HEK293 (cell line): ENCODE data around the gene CCDC175.

Experiments used
- EGR2 ChIP-seq: fragments of 450-650 bp; formaldehyde crosslinking; IDR thresholded peaks from 2 replicates; pipeline ENCODE4 v1.5.1; 2016; ENCODE audit warnings: low read depth, missing biosample characterization, missing genetic modification characterization
- GLI2 ChIP-seq: fragments of 450-650 bp; formaldehyde crosslinking; IDR thresholded peaks from 2 replicates; pipeline ENCODE4; 2017; ENCODE audit warnings: missing biosample characterization, missing genetic modification characterization, low read depth, borderline replicate concordance
- KLF16 ChIP-seq: fragments of 450-650 bp; formaldehyde crosslinking; IDR thresholded peaks from 2 replicates; pipeline ENCODE4 v1.5.1; 2017; ENCODE audit warnings: missing biosample characterization, missing genetic modification characterization
- KLF7 ChIP-seq: fragments of 450-650 bp; formaldehyde crosslinking; IDR thresholded peaks from 2 replicates; pipeline ENCODE4 v1.5.1; 2016; ENCODE audit warnings: missing biosample characterization, missing genetic modification characterization, borderline replicate concordance
- OSR2 ChIP-seq: fragments of 450-650 bp; formaldehyde crosslinking; IDR thresholded peaks from 2 replicates; pipeline ENCODE4 v1.5.1; 2016; ENCODE audit warnings: missing biosample characterization, missing genetic modification characterization
- OVOL3 ChIP-seq: fragments of 450-650 bp; formaldehyde crosslinking; IDR thresholded peaks from 2 replicates; pipeline ENCODE4 v1.5.1; 2016; ENCODE audit warnings: missing biosample characterization, missing genetic modification characterization
- ZFP37 ChIP-seq: fragments of 450-650 bp; formaldehyde crosslinking; IDR thresholded peaks from 2 replicates; pipeline ENCODE4 v1.5.1; 2016; ENCODE audit warnings: missing biosample characterization, missing genetic modification characterization
- ZNF112 ChIP-seq: fragments of 450-650 bp; formaldehyde crosslinking; IDR thresholded peaks from 2 replicates; pipeline ENCODE4 v1.5.0; 2017; ENCODE audit warnings: missing biosample characterization, missing genetic modification characterization
- ZNF121 ChIP-seq: fragments of 450-650 bp; formaldehyde crosslinking; IDR thresholded peaks from 2 replicates; pipeline ENCODE4 v1.5.1; 2016; ENCODE audit warnings: missing biosample characterization, missing genetic modification characterization
- ZNF24 ChIP-seq: fragments of 450-650 bp; formaldehyde crosslinking; IDR thresholded peaks from 2 replicates; pipeline ENCODE4 v1.5.1; 2016; ENCODE audit warnings: missing biosample characterization, missing genetic modification characterization
- ZNF292 ChIP-seq: fragments of 450-650 bp; formaldehyde crosslinking; IDR thresholded peaks from 2 replicates; pipeline ENCODE4 v1.5.1; 2016; ENCODE audit warnings: low read depth, missing biosample characterization, missing genetic modification characterization, borderline replicate concordance
- ZNF366 ChIP-seq: fragments of 450-650 bp; formaldehyde crosslinking; conservative IDR thresholded peaks from 2 replicates; pipeline ENCODE4 v1.5.1; 2016; ENCODE audit warnings: missing biosample characterization, missing genetic modification characterization
- ZNF585B ChIP-seq: fragments of 450-650 bp; formaldehyde crosslinking; IDR thresholded peaks from 2 replicates; pipeline ENCODE4 v1.5.1; 2016; ENCODE audit warnings: missing biosample characterization, missing genetic modification characterization
- ZNF596 ChIP-seq: fragments of 450-650 bp; IDR thresholded peaks from 2 replicates; pipeline ENCODE4 v1.5.0; 2018; ENCODE audit warnings: missing biosample characterization, mild to moderate bottlenecking, missing genetic modification characterization, moderate library complexity
- ZNF600 ChIP-seq: fragments of 450-650 bp; formaldehyde crosslinking; IDR thresholded peaks from 2 replicates; pipeline ENCODE4 v1.5.1; 2016; ENCODE audit warnings: missing biosample characterization, missing genetic modification characterization
- ZNF610 ChIP-seq: fragments of 450-650 bp; formaldehyde crosslinking; IDR thresholded peaks from 2 replicates; pipeline ENCODE4 v1.5.1; 2016; ENCODE audit warnings: missing biosample characterization, missing genetic modification characterization, borderline replicate concordance
- ZNF621 ChIP-seq: fragments of 450-650 bp; formaldehyde crosslinking; IDR thresholded peaks from 2 replicates; pipeline ENCODE4 v1.5.1; 2017; ENCODE audit warnings: missing biosample characterization, missing genetic modification characterization
- ZNF626 ChIP-seq: fragments of 450-650 bp; sonication (Bioruptor Pico); formaldehyde crosslinking; IDR thresholded peaks from 2 replicates; pipeline ENCODE4 v1.5.1; 2018; ENCODE audit warnings: missing biosample characterization, missing genetic modification characterization, inconsistent platforms
- ZNF645 ChIP-seq: fragments of 450-650 bp; formaldehyde crosslinking; IDR thresholded peaks from 2 replicates; pipeline ENCODE4; 2016; ENCODE audit warnings: missing biosample characterization, missing genetic modification characterization
- ZNF660 ChIP-seq: fragments of 450-650 bp; IDR thresholded peaks from 2 replicates; pipeline ENCODE4 v1.5.1; 2018; ENCODE audit warnings: missing biosample characterization, mild to moderate bottlenecking, missing genetic modification characterization
- ZNF76 ChIP-seq: fragments of 450-650 bp; formaldehyde crosslinking; IDR thresholded peaks from 2 replicates; pipeline ENCODE4; 2016; ENCODE audit warnings: low read depth, missing biosample characterization, missing genetic modification characterization, borderline replicate concordance
- ZNF768 ChIP-seq: fragments of 450-650 bp; formaldehyde crosslinking; IDR thresholded peaks from 2 replicates; pipeline ENCODE4 v1.5.1; 2018; ENCODE audit warnings: missing biosample characterization, mild to moderate bottlenecking, missing genetic modification characterization
- ZNF777 ChIP-seq: fragments of 450-650 bp; formaldehyde crosslinking; IDR thresholded peaks from 2 replicates; pipeline ENCODE4 v1.5.1; 2017; ENCODE audit warnings: missing biosample characterization, missing genetic modification characterization, borderline replicate concordance
- ZXDB ChIP-seq: fragments of 450-650 bp; formaldehyde crosslinking; IDR thresholded peaks from 2 replicates; pipeline ENCODE4 v1.5.1; 2016; ENCODE audit warnings: missing biosample characterization, missing genetic modification characterization
- TF ChIP-seq, protein P1 (sequence below): fragments of 450-650 bp; formaldehyde crosslinking; IDR thresholded peaks from 2 replicates; pipeline ENCODE4 v1.5.1; 2016; ENCODE audit warnings: missing biosample characterization, missing genetic modification characterization
- TF ChIP-seq, protein P2 (sequence below): fragments of 450-650 bp; formaldehyde crosslinking; IDR thresholded peaks from 2 replicates; pipeline ENCODE4 v1.5.1; 2016; ENCODE audit warnings: missing biosample characterization, missing genetic modification characterization
- TF ChIP-seq, protein P3 (sequence below): fragments of 450-650 bp; IDR thresholded peaks from 2 replicates; pipeline ENCODE4 v1.5.1; 2018; ENCODE audit warnings: missing biosample characterization, missing genetic modification characterization
- TF ChIP-seq, protein P4 (sequence below): fragments of 450-650 bp; formaldehyde crosslinking; IDR thresholded peaks from 2 replicates; pipeline ENCODE4 v1.5.1; 2016; ENCODE audit warnings: missing biosample characterization, missing genetic modification characterization, low read depth
- TF ChIP-seq, protein P5 (sequence below): fragments of 450-650 bp; formaldehyde crosslinking; IDR thresholded peaks from 2 replicates; pipeline ENCODE4 v1.5.0; 2017; ENCODE audit warnings: missing biosample characterization, missing genetic modification characterization, borderline replicate concordance

Gene CCDC175

DNA sequence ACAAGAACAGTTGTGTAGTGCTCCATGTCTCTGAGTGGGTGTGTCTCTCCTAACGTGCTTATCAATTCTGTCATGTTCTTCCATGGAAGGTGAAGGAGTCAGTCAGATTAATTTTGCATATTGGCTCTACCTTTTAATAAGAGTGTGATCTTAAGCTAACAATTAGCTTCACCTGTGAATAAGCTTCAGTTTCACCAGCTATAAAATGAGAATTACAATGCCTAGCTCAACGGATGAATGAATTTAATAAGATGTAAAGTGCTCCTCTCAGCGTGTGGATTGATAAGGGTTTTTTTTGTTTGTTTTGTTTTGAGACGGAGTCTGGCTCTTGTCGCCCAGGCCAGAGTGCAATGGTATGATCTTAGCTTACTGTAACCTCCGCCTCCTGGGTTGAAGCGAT lies 32.7 kb downstream of the CCDC175 start (continued):
- TF ChIP-seq, protein P1, sequence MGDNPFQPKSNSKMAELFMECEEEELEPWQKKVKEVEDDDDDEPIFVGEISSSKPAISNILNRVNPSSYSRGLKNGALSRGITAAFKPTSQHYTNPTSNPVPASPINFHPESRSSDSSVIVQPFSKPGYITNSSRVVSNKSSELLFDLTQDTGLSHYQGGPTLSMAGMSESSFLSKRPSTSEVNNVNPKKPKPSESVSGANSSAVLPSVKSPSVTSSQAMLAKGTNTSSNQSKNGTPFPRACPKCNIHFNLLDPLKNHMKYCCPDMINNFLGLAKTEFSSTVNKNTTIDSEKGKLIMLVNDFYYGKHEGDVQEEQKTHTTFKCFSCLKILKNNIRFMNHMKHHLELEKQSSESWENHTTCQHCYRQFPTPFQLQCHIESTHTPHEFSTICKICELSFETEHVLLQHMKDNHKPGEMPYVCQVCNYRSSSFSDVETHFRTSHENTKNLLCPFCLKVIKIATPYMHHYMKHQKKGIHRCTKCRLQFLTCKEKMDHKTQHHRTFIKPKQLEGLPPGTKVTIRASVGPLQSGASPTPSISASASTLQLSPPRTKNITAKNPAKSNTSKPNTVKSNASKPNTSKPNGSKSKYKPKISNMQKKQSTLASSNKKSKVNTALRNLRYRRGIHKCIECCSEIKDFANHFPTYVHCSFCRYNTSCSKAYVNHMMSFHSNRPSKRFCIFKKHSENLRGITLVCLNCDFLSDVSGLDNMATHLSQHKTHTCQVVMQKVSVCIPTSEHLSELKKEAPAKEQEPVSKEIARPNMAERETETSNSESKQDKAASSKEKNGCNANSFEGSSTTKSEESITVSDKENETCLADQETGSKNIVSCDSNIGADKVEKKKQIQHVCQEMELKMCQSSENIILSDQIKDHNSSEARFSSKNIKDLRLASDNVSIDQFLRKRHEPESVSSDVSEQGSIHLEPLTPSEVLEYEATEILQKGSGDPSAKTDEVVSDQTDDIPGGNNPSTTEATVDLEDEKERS (tag by site-specific recombination), result no peak
- TF ChIP-seq ZNF121, result no peak
- TF ChIP-seq ZNF660 (tag by site-specific recombination), result no peak
- no peak for TF ChIP-seq ZNF585B (tag by site-specific recombination)
- peak; percentile 84; the same call in 1 of the 2 replicates for TF ChIP-seq ZNF610 (tag by site-specific recombination)
- TF ChIP-seq ZNF777 (tag by site-specific recombination), result no peak
- TF ChIP-seq KLF16, result no peak
- no peak; the same call in 1 of the 2 replicates for TF ChIP-seq ZNF645
- no peak for TF ChIP-seq ZNF76 (tag by site-specific recombination)
- TF ChIP-seq, protein P2, sequence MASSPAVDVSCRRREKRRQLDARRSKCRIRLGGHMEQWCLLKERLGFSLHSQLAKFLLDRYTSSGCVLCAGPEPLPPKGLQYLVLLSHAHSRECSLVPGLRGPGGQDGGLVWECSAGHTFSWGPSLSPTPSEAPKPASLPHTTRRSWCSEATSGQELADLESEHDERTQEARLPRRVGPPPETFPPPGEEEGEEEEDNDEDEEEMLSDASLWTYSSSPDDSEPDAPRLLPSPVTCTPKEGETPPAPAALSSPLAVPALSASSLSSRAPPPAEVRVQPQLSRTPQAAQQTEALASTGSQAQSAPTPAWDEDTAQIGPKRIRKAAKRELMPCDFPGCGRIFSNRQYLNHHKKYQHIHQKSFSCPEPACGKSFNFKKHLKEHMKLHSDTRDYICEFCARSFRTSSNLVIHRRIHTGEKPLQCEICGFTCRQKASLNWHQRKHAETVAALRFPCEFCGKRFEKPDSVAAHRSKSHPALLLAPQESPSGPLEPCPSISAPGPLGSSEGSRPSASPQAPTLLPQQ, result peak; percentile 37; the same call in 1 of the 2 replicates
- TF ChIP-seq ZNF24 (tag by site-specific recombination), result no peak; the same call in 1 of the 2 replicates
- TF ChIP-seq EGR2 (tag by site-specific recombination), result no peak
- peak; percentile 96 for TF ChIP-seq OSR2 (tag by site-specific recombination)
- TF ChIP-seq KLF7, result peak; percentile 80; the same call in 1 of the 2 replicates
- TF ChIP-seq ZNF596 (tag by site-specific recombination), result no peak
- TF ChIP-seq ZNF112 (tag by site-specific recombination), result no peak
- TF ChIP-seq ZNF600 (tag by site-specific recombination), result 0 out of 2 replicates have a peak, but pooled peaks have one; percentile 49
- TF ChIP-seq ZNF366, result 0 out of 2 replicates have a peak, but pooled peaks have one; percentile 12
- TF ChIP-seq ZXDB (tag by site-specific recombination), result peak; percentile 83
- TF ChIP-seq, protein P3, sequence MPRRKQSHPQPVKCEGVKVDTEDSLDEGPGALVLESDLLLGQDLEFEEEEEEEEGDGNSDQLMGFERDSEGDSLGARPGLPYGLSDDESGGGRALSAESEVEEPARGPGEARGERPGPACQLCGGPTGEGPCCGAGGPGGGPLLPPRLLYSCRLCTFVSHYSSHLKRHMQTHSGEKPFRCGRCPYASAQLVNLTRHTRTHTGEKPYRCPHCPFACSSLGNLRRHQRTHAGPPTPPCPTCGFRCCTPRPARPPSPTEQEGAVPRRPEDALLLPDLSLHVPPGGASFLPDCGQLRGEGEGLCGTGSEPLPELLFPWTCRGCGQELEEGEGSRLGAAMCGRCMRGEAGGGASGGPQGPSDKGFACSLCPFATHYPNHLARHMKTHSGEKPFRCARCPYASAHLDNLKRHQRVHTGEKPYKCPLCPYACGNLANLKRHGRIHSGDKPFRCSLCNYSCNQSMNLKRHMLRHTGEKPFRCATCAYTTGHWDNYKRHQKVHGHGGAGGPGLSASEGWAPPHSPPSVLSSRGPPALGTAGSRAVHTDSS (tag by site-specific recombination), result no peak
- no peak for TF ChIP-seq ZNF292 (tag by site-specific recombination)
- TF ChIP-seq OVOL3, result peak; percentile 73; the same call in 1 of the 2 replicates
- TF ChIP-seq ZNF621 (tag by site-specific recombination), result no peak
- TF ChIP-seq ZNF626 (tag by site-specific recombination), result no peak
- peak; percentile 38; the same call in 1 of the 2 replicates for TF ChIP-seq GLI2 (tag by site-specific recombination)
- TF ChIP-seq ZNF768 (tag by site-specific recombination), result no peak
- TF ChIP-seq, protein P4, sequence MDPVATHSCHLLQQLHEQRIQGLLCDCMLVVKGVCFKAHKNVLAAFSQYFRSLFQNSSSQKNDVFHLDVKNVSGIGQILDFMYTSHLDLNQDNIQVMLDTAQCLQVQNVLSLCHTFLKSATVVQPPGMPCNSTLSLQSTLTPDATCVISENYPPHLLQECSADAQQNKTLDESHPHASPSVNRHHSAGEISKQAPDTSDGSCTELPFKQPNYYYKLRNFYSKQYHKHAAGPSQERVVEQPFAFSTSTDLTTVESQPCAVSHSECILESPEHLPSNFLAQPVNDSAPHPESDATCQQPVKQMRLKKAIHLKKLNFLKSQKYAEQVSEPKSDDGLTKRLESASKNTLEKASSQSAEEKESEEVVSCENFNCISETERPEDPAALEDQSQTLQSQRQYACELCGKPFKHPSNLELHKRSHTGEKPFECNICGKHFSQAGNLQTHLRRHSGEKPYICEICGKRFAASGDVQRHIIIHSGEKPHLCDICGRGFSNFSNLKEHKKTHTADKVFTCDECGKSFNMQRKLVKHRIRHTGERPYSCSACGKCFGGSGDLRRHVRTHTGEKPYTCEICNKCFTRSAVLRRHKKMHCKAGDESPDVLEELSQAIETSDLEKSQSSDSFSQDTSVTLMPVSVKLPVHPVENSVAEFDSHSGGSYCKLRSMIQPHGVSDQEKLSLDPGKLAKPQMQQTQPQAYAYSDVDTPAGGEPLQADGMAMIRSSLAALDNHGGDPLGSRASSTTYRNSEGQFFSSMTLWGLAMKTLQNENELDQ, result no peak
- TF ChIP-seq ZFP37 (tag by site-specific recombination), result no peak
- TF ChIP-seq, protein P5, sequence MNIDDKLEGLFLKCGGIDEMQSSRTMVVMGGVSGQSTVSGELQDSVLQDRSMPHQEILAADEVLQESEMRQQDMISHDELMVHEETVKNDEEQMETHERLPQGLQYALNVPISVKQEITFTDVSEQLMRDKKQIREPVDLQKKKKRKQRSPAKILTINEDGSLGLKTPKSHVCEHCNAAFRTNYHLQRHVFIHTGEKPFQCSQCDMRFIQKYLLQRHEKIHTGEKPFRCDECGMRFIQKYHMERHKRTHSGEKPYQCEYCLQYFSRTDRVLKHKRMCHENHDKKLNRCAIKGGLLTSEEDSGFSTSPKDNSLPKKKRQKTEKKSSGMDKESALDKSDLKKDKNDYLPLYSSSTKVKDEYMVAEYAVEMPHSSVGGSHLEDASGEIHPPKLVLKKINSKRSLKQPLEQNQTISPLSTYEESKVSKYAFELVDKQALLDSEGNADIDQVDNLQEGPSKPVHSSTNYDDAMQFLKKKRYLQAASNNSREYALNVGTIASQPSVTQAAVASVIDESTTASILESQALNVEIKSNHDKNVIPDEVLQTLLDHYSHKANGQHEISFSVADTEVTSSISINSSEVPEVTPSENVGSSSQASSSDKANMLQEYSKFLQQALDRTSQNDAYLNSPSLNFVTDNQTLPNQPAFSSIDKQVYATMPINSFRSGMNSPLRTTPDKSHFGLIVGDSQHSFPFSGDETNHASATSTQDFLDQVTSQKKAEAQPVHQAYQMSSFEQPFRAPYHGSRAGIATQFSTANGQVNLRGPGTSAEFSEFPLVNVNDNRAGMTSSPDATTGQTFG, result no peak
